Gastroesophageal sphincter (tissue), 3 donors: ENCODE results near the gene PRKG1.

Experiments used
- EP300 ChIP-seq: sonication (generic); formaldehyde crosslinking; IDR thresholded peaks from one replicate; pipeline ENCODE4 v1.6.1; 2017; ENCODE audit warnings: antibody characterized with exemption, mild to moderate bottlenecking
- TF ChIP-seq, protein P1 (sequence below), 4 experiments: fragments of 200-600 bp in 2 of 4; fragments of 450-650 bp in 2 of 4; sonication (generic) in 1 of 4; IDR thresholded peaks; one replicate each; pipeline ENCODE4 v1.5.1; 2017 to 2019; ENCODE audit warnings: antibody characterized with exemption in 4 of 4, mild to moderate bottlenecking in 2 of 4, moderate library complexity in 2 of 4

DNA sequence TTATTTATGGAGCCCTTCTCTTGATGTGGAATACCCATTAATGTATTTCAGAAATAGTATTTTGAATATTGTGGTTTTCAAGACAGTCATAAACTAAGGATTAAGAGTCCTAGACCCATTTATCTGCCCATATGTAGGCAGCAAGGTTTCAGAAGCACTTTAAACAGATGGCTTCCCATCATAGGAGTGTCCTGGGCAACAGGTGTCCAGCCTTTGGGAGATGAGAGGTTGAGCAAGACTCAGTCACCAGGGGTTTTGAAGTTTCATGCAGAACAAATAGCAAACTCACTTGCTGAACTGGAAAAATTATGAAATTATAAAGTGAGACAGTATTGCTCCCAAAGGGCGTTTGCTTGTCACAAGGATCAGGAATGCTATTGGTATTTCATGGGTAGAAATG is 818.0 kb downstream of the PRKG1 start:
- no peak for TF ChIP-seq EP300
- TF ChIP-seq, protein P1, sequence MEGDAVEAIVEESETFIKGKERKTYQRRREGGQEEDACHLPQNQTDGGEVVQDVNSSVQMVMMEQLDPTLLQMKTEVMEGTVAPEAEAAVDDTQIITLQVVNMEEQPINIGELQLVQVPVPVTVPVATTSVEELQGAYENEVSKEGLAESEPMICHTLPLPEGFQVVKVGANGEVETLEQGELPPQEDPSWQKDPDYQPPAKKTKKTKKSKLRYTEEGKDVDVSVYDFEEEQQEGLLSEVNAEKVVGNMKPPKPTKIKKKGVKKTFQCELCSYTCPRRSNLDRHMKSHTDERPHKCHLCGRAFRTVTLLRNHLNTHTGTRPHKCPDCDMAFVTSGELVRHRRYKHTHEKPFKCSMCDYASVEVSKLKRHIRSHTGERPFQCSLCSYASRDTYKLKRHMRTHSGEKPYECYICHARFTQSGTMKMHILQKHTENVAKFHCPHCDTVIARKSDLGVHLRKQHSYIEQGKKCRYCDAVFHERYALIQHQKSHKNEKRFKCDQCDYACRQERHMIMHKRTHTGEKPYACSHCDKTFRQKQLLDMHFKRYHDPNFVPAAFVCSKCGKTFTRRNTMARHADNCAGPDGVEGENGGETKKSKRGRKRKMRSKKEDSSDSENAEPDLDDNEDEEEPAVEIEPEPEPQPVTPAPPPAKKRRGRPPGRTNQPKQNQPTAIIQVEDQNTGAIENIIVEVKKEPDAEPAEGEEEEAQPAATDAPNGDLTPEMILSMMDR (IDR thresholded peaks at IDR 0.05), result no peak
